ENCODE data around the gene LRRC7. TPM values are rescaled to one million over a fixed set of nuclear protein-coding genes. Genes with fewer than 3 reads are reported as not detected.

Gene LRRC7
- total and polyA plus RNA-seq, 8 donors: 0.12 to 2.2 (median 0.90) TPM

GRCh38 chr1:69639159-69639558 is 71.4 kb downstream of the LRRC7 start:
- Histone ChIP-seq H3K36me3 (no peaks in the 10 kb centered on the region), H3K9me3 (no peaks in the 10 kb centered on the region), H3K27me3 (no peaks in the 10 kb centered on the region), H3K4me1 (no peaks in the 10 kb centered on the region), H3K27ac (no peak overlapping the region), H3K4me3 (no peak overlapping the region)
- no peak for TF ChIP-seq CTCF (IDR thresholded peaks at IDR 0.05)
- intact Hi-C loops (cut with DNase I): no loop called here
- ATAC-seq: no peak
- DNase-seq: no peak
- FAIRE-seq: no peak

- no peak for TF ChIP-seq CTCF (IDR thresholded peaks at IDR 0.05)
- no peak for DNase-seq
- H3K9me3 ChIP-seq: no peaks in the 10 kb centered on the region
Observed at GRCh38 chr1:69643266-69643665, 75.5 kb downstream of the LRRC7 start.

GRCh38 chr1:69645477-69645876 is 77.8 kb downstream of the LRRC7 start:
- Histone ChIP-seq H3K27ac (no peak overlapping the region), H3K36me3 (no peaks in the 10 kb centered on the region), H3K4me1 (peaks cover 0 to 16% (median 15%) of the 10 kb centered on the region in 3 donors), H3K27me3 (no peaks in the 10 kb centered on the region), H3K4me3 (no peak overlapping the region), H3K9me3 (no peaks in the 10 kb centered on the region)
- no peak for DNase-seq
- intact Hi-C loops (cut with DNase I): no loop called here
- WGBS, 2 donors: 14 to 16% methylated on average over 1 of the region's 1 CpG
- ATAC-seq: peak in 3 of 4 donors; percentile 40 to 70 (median 59)
- FAIRE-seq: no peak
- no peak for TF ChIP-seq CTCF (IDR thresholded peaks at IDR 0.05)

More at GRCh38 chr1:69643266-69643665, 75.5 kb downstream of the LRRC7 start:
- FAIRE-seq (no peak), ATAC-seq (no peak)
- no peak overlapping the region for H3K27ac ChIP-seq
- H3K4me3 ChIP-seq: no peak overlapping the region
- intact Hi-C loops (cut with DNase I): no loop called here
- H3K36me3 ChIP-seq: no peaks in the 10 kb centered on the region
- H3K27me3 ChIP-seq: no peaks in the 10 kb centered on the region
- peaks cover 0 to 16% (median 15%) of the 10 kb centered on the region in 3 donors for H3K4me1 ChIP-seq

GRCh38 chr1:69648486-69648885 is 80.8 kb downstream of the LRRC7 start:
- ATAC-seq: no peak
- Histone ChIP-seq H3K4me1 (peaks cover 0 to 16% (median 15%) of the 10 kb centered on the region in 3 donors), H3K27ac (no peak overlapping the region), H3K27me3 (no peaks in the 10 kb centered on the region), H3K36me3 (no peaks in the 10 kb centered on the region), H3K9me3 (no peaks in the 10 kb centered on the region), H3K4me3 (no peak overlapping the region)
- DNase-seq: no peak
- TF ChIP-seq CTCF (IDR thresholded peaks at IDR 0.05): no peak
- intact Hi-C loops (cut with DNase I): no loop called here
- FAIRE-seq: no peak

GRCh38 chr1:69649383-69649990 is 81.8 kb downstream of the LRRC7 start:
- Histone ChIP-seq H3K9me3 (no peaks in the 10 kb centered on the region), H3K4me1 (peaks cover 0 to 16% (median 15%) of the 10 kb centered on the region in 3 donors), H3K36me3 (no peaks in the 10 kb centered on the region), H3K27ac (no peak overlapping the region), H3K27me3 (no peaks in the 10 kb centered on the region), H3K4me3 (no peak overlapping the region)
- ATAC-seq: no peak
- TF ChIP-seq CTCF (IDR thresholded peaks at IDR 0.05): no peak
- no peak for DNase-seq
- intact Hi-C loops (cut with DNase I): no loop called here
- 88 to 92% methylated on average over 5 of the region's 5 CpGs for WGBS, 2 donors
- FAIRE-seq: no peak

All from pancreas (tissue), 10 donors.